ENCODE data around the gene USP33.
"Not testable (repeated sequence)": the region's sequence is repeated elsewhere in the genome, so short reads cannot be mapped to it uniquely, and the experiment has no call there.

Gene USP33

DNA sequence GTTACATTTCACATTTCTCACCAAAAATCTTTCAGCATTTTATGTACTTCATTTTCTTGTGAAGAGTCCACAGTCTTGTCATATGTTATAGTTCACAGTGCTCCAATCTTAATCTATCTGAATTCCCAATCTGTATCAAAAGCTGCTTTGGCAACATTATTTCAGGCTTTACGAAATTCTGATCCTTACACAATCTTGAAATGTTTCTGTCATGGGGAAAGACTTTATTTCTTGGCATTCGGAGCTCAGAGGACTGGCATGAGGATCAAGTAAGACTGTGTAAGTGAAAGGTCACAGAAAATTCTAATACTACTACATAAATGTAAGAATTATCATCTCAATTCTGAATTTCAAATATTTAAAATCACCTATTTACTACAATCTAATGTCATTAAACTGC lies 2.0 kb downstream of the USP33 start:
- TF ChIP-seq, protein P1, sequence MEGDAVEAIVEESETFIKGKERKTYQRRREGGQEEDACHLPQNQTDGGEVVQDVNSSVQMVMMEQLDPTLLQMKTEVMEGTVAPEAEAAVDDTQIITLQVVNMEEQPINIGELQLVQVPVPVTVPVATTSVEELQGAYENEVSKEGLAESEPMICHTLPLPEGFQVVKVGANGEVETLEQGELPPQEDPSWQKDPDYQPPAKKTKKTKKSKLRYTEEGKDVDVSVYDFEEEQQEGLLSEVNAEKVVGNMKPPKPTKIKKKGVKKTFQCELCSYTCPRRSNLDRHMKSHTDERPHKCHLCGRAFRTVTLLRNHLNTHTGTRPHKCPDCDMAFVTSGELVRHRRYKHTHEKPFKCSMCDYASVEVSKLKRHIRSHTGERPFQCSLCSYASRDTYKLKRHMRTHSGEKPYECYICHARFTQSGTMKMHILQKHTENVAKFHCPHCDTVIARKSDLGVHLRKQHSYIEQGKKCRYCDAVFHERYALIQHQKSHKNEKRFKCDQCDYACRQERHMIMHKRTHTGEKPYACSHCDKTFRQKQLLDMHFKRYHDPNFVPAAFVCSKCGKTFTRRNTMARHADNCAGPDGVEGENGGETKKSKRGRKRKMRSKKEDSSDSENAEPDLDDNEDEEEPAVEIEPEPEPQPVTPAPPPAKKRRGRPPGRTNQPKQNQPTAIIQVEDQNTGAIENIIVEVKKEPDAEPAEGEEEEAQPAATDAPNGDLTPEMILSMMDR (IDR thresholded peaks at IDR 0.05; ENCODE audit: low read depth, low read length, missing control alignments): no peak
- no peak for DNase-seq (ENCODE audit: low read depth)
- H3K4me3 ChIP-seq (ENCODE audit: low read depth, low read length): no peak overlapping the region

DNA sequence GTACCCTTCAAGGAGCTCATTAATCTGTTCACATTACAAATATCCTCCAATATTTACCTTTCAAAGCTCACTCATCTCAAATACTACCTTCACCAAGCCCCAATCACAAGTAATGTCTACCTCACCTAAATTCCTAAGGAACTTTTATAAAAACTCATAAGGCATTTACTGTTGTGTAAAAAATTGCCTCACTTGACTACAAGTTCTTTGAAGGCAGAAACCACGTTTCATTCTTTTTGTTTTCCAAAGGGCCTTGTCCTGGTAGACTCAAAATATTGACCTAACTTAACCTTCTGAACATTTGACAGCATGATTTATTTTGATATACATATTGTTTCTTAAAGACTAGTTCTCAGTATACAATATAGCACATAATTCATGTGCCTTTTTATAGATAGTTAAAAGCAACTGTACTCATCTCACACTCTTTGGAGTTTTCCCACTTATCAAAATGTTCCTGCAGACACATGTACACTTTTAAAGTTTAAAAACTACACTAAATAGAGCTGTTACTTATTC lies 2.5 kb downstream of the USP33 start:
- DNase-seq (ENCODE audit: low read depth): no peak
- TF ChIP-seq, protein P1 (IDR thresholded peaks at IDR 0.05; ENCODE audit: low read depth, low read length, missing control alignments): no peak
- H3K4me3 ChIP-seq (ENCODE audit: low read depth, low read length): no peak overlapping the region

DNA sequence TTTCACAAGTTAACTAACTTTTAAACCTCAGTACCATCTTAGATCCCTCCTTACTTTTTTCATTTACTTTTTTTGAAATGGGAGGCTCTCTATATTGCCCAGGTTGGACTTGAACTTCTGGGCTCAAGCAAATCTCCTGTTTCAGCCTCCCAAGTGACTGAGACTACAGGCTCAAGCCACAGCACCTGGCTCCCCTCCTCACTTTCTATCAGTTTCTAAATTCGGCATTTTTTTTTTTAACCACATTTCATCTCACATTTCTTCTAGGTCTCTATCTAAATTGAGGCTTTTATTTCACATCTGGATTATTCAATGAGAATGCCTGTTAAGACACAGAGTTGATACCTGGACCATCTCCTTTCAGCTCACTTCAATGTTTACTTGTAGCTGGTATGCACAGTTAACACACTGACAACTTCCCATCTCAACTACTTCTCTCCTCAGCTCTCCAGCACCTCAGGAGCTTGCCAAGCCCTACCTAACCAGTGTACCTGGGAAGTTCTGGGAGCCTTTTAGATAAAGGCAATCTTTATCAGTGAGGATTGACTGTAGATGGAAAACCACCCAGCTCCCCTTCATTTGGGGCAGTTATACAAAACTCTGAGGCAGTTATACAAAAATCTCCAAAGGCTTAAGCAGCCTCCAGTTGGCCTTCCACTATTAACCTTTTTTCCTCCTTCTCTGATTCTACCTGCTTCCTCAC lies 3.4 kb downstream of the USP33 start:
- DNase-seq (ENCODE audit: low read depth): no peak
- TF ChIP-seq, protein P1 (IDR thresholded peaks at IDR 0.05; ENCODE audit: low read depth, low read length, missing control alignments): no peak
- H3K4me3 ChIP-seq (ENCODE audit: low read depth, low read length): no peak overlapping the region

DNA sequence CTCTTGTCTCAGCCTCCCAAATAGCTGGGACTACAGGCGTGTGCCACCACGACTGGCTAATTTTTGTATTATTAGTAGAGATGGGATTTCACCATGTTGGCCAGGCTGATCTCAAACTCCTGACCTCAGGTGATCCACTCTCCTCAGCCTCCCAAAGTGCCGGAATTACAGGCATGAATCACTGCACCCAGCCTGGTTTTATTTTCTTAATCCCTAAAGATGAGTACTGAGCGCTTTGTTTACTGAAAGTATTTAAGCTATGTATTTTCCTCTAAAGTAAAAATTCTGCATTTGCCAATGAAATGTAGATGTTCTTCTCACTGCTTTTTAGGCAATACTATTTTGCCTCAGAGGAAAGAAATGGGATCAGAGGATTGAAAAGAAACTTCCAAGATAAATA lies 10.2 kb downstream of the USP33 start:
- H3K4me3 ChIP-seq (ENCODE audit: low read depth, low read length); DNase-seq (ENCODE audit: low read depth): not testable (repeated sequence)

- H3K4me3 ChIP-seq (ENCODE audit: low read depth, low read length): no peak overlapping the region
- TF ChIP-seq, protein P1 (IDR thresholded peaks at IDR 0.05; ENCODE audit: low read depth, low read length, missing control alignments): no peak
- DNase-seq (ENCODE audit: low read depth): no peak
Observed at GRCh38 chr1:77744576-77744975, 15.1 kb downstream of the USP33 start.

DNA sequence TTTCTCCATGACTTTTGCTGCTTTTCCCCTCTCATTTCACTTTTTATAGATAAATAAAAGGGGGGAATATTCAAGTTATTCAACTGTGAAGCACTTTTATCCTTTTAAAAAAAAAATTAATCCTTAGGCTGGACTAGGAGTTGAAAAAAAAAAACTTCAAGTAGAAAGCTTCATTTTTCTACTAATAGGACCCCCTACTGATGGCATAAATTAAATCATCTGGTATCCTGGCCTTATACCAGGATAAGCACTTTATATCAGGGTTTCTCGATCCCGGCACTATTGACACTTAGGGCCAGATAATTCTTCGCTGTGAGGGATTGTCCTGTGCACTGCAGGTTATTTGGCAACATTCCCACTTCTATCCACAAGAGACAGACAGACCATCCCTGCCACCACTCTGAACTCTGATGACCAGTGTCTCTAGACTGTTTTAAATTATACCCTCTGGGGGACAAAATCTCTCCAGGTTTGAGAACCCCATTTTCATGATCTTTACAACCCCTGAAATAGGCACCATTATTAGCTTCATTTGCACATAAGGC lies 17.6 kb downstream of the USP33 start:
- no peak for DNase-seq (ENCODE audit: low read depth)
- TF ChIP-seq, protein P1 (IDR thresholded peaks at IDR 0.05; ENCODE audit: low read depth, low read length, missing control alignments): no peak
- no peak overlapping the region for H3K4me3 ChIP-seq (ENCODE audit: low read depth, low read length)

GRCh38 chr1:77741316-77741715 lies 18.3 kb downstream of the USP33 start:
- H3K4me3 ChIP-seq (ENCODE audit: low read depth, low read length): no peak overlapping the region
- no peak for DNase-seq (ENCODE audit: low read depth)
- TF ChIP-seq, protein P1 (IDR thresholded peaks at IDR 0.05; ENCODE audit: low read depth, low read length, missing control alignments): no peak
